Prostate gland (tissue), 2 donors: Measurements from ENCODE around the gene ATP2C2. TPM values are rescaled to one million over a fixed set of nuclear protein-coding genes. Genes with fewer than 3 reads are reported as not detected.

Experiments
- DNase-seq: peaks from one replicate; pipeline ENCODE4 v3.0.0-alpha.2; 2019; ENCODE audit warnings: low spot score
- H3K27ac ChIP-seq, 2 donors: fragments of 200-600 bp; sonication (generic); 2 replicates each; pipeline ENCODE4 v1.5.1; 2017 to 2019
- H3K27me3 ChIP-seq: fragments of 200-600 bp; sonication (generic); replicated peaks from 2 replicates; pipeline ENCODE4 v1.5.1; 2019; ENCODE audit not compliant: insufficient read depth
- H3K36me3 ChIP-seq, 2 donors: fragments of 200-600 bp; sonication (generic); 1 replicate in 1 of 2; 2 replicates in 1 of 2; pipeline versions ENCODE4 v1.5.1 to v1.8.1; 2017 to 2019
- H3K4me1 ChIP-seq: fragments of 200-600 bp; sonication (generic); replicated peaks from 2 replicates; pipeline ENCODE4 v1.5.1; 2019
- H3K4me3 ChIP-seq, 2 donors: fragments of 200-600 bp; sonication (generic); 2 replicates each; pipeline ENCODE4 v1.5.1; 2017 to 2019
- H3K9me3 ChIP-seq: fragments of 200-600 bp; sonication (generic); 2 replicates; pipeline ENCODE4 v1.5.1; 2017
- CTCF ChIP-seq, 4 experiments: fragments of 200-600 bp in 2 of 4; fragments of 450-650 bp in 2 of 4; sonication (generic) in 2 of 4; IDR thresholded peaks; 1 replicate in 3 of 4; 2 replicates in 1 of 4; pipeline ENCODE4 v1.5.1; 2016 to 2019; ENCODE audit warnings: antibody characterized with exemption in 4 of 4, mild to moderate bottlenecking in 2 of 4, moderate library complexity in 2 of 4
- POLR2A ChIP-seq: fragments of 450-650 bp; IDR thresholded peaks from one replicate; pipeline ENCODE4 v1.6.1; 2016; ENCODE audit warnings: antibody characterized with exemption, mild to moderate bottlenecking
- POLR2AphosphoS5 ChIP-seq: sonication (generic); formaldehyde crosslinking; IDR thresholded peaks from one replicate; pipeline ENCODE4 v1.6.1; 2017; ENCODE audit warnings: antibody characterized with exemption
- WGBS: methylation state at CpG from one replicate; pipeline ENCODE4 v1.1.5; 2018; 5-methylcytosine and 5-hydroxymethylcytosine counted together
- intact Hi-C: fragments of 100-400 bp; cut with DNase I; formaldehyde crosslinking; loops from one replicate; pipeline ENCODE4 v1.14.2; 2022
- total RNA-seq, 2 donors: library from RNA; depleted of rRNA; stranded (reverse); fragments of >200 nt; gene quantifications; one replicate each; pipeline ENCODE4 v1.1.0, GENCODE V29; 2016

Gene ATP2C2
- total RNA-seq, 2 donors from 2014 or later = 43.7 to 56.1 TPM

GRCh38 chr16:84329016-84329415 lies 39.3 kb upstream of the ATP2C2 start:
- Histone ChIP-seq H3K4me3 (no peak overlapping the region), H3K27ac (no peak overlapping the region), H3K27me3 (no peaks in the 10 kb centered on the region), H3K9me3 (no peaks in the 10 kb centered on the region), H3K4me1 (no peaks in the 10 kb centered on the region), H3K36me3 (no peaks in the 10 kb centered on the region)
- no peak for TF ChIP-seq POLR2A
- no peak for TF ChIP-seq POLR2AphosphoS5
- no peak for TF ChIP-seq CTCF (IDR thresholded peaks at IDR 0.05)
- 95% methylated on average over 8 of the region's 8 CpGs for WGBS
- DNase-seq = no peak
- intact Hi-C loops = no loop called here

- TF ChIP-seq CTCF (IDR thresholded peaks at IDR 0.05) (no peak), POLR2A (no peak), POLR2AphosphoS5 (no peak)
- H3K4me1 ChIP-seq = no peaks in the 10 kb centered on the region
- no peaks in the 10 kb centered on the region for H3K9me3 ChIP-seq
- WGBS = 81% methylated on average over 18 of the region's 18 CpGs
- intact Hi-C loops = no loop called here
- H3K27me3 ChIP-seq = no peaks in the 10 kb centered on the region
- DNase-seq = no peak
- H3K4me3 ChIP-seq = no peak overlapping the region
- H3K36me3 ChIP-seq = no peaks in the 10 kb centered on the region
- H3K27ac ChIP-seq = no peak overlapping the region
These were observed 38.3 kb upstream of the ATP2C2 start for GRCh38 chr16:84329843-84330684.

GRCh38 chr16:84330685-84331050 lies 37.7 kb upstream of the ATP2C2 start:
- Histone ChIP-seq H3K4me3 (no peak overlapping the region), H3K27me3 (no peaks in the 10 kb centered on the region), H3K27ac (no peak overlapping the region), H3K36me3 (no peaks in the 10 kb centered on the region), H3K9me3 (no peaks in the 10 kb centered on the region), H3K4me1 (no peaks in the 10 kb centered on the region)
- DNase-seq = no peak
- TF ChIP-seq POLR2A (no peak), POLR2AphosphoS5 (no peak), CTCF (IDR thresholded peaks at IDR 0.05) (no peak)
- intact Hi-C loops = no loop called here
- 93% methylated on average over 5 of the region's 5 CpGs for WGBS

GRCh38 chr16:84331998-84332780 lies 36.1 kb upstream of the ATP2C2 start:
- intact Hi-C loops = no loop called here
- TF ChIP-seq CTCF (IDR thresholded peaks at IDR 0.05) = no peak
- no peak for TF ChIP-seq POLR2A
- TF ChIP-seq POLR2AphosphoS5 = no peak
- H3K27ac ChIP-seq = no peak overlapping the region
- no peak for DNase-seq
- H3K27me3 ChIP-seq = no peaks in the 10 kb centered on the region
- H3K4me3 ChIP-seq = no peak overlapping the region
- H3K4me1 ChIP-seq = no peaks in the 10 kb centered on the region
- no peaks in the 10 kb centered on the region for H3K9me3 ChIP-seq
- WGBS = 91% methylated on average over 17 of the region's 17 CpGs
- no peaks in the 10 kb centered on the region for H3K36me3 ChIP-seq
